ENCODE data around the gene MED26. TPM values are rescaled to one million over a fixed set of nuclear protein-coding genes. Genes with fewer than 3 reads are reported as not detected.
"Not testable (repeated sequence)": the region's sequence is repeated elsewhere in the genome, so short reads cannot be mapped to it uniquely, and the experiment has no call there.

MED26 gene
- total RNA-seq, 2 donors from 2014 or later: 19.3 to 23.6 TPM

DNA sequence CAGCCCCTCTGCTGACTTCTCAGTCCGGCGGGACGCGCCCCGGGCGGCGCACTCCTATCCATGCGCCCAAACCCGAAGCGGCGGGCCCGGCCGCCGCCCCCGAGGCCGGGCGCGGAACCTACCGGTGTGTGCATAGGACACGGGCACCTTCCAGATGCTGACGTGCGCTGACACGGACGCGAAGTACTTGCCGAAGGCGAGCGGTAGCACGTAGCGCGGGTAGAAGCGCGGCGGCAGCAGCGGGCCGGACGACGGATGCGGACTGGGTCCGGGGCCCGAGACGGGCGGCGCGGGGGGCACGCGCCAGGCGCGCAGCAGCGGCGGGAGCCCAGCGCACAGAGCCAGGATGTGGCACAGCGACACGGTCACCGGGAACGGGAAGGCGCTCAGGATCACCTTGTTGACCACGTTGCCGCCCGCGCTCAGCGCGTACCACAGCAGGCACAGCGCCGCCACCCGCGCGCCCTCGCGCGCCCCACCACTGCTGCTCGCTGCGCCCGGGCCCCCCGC lies 56.1 kb downstream of the MED26 start:
- H3K36me3 Mint-ChIP-seq (ENCODE audit: low read depth): peaks cover 93% of the 10 kb centered on the region

DNA sequence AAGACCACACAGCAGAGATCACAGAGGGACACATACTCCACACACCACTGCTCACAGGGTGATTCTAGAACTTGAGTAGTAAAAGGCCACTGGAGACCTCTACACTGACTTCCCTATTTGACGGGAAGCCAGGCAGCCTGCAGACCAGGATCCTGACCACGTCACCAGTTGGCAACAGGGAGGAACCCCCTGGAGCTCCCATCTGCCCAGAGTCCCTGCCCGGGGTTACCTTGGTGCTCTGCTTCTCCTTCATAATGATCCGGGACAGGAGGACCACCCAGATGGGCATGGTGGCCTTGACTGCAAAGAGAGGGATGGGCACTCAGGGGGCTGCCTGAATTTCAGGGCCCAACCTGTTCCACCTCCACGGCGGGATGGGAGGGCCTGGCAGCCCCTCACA lies 56.7 kb downstream of the MED26 start:
- no peak for ATAC-seq (replicated peaks)
- peak overlapping the region; percentile 82 for H3K27ac Mint-ChIP-seq
- peak overlapping the region; percentile 99 for H3K4me3 Mint-ChIP-seq
- no peaks in the 10 kb centered on the region for H3K9me3 Mint-ChIP-seq
- no peaks in the 10 kb centered on the region for H3K27me3 Mint-ChIP-seq
- H3K4me1 Mint-ChIP-seq: peaks cover 20% of the 10 kb centered on the region
- H3K36me3 Mint-ChIP-seq (ENCODE audit: low read depth): peaks cover 95% of the 10 kb centered on the region

More for the DNA sequence above, 56.1 kb downstream of the MED26 start:
- Mint-ChIP-seq H3K4me1 (peaks cover 14% of the 10 kb centered on the region), H3K9me3 (no peaks in the 10 kb centered on the region), H3K27ac (peak overlapping the region; percentile 97), H3K27me3 (no peaks in the 10 kb centered on the region), H3K4me3 (peak overlapping the region; percentile 99)
- ATAC-seq (replicated peaks): peak; percentile 43

DNA sequence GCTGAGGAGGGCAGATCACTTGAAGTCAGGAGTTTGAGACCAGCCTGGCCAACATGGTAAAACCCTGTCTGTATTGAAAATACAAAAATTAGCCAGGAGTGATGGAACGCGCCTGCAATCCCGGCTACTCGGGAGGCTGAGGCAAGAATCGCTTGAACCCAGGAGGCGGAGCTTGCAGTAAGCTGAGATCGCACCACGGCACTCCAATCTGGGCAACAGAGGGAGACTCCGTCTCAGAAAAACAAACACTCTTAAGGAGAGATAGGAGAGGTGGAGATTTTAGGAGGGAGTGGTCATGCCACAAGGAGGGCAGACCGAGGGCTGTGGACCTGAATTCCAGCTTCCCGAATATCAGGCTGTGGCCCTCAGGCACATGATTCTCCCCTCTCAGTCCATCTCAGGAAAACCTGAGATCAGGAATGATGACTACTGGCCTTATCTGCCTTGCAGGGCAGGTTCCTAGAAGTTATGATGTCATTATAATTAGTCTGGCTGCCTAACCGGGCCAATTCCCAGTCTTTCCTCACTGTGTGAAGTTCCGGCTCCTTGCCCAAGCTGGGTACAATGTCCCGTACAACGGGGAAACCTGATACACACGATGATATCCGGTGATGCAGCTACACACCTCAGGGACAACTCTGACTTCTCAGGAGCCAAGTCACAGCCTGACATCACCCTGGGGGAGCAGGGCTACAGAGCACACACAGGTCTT lies 58.2 kb downstream of the MED26 start:
- H3K4me1 Mint-ChIP-seq: peaks cover 15% of the 10 kb centered on the region
- H3K36me3 Mint-ChIP-seq (ENCODE audit: low read depth): peaks cover 95% of the 10 kb centered on the region
- no peak for ATAC-seq (replicated peaks)
- H3K4me3 Mint-ChIP-seq: peak overlapping the region; percentile 99
- H3K9me3 Mint-ChIP-seq: no peaks in the 10 kb centered on the region
- peak overlapping the region; percentile 59 for H3K27ac Mint-ChIP-seq
- H3K27me3 Mint-ChIP-seq: no peaks in the 10 kb centered on the region

- Mint-ChIP-seq H3K36me3 (ENCODE audit: low read depth) (peaks cover 100% of the 10 kb centered on the region), H3K4me3 (peak overlapping the region; percentile 78)
These were observed 61.3 kb downstream of the MED26 start for GRCh38 chr19:16566702-16567101.

DNA sequence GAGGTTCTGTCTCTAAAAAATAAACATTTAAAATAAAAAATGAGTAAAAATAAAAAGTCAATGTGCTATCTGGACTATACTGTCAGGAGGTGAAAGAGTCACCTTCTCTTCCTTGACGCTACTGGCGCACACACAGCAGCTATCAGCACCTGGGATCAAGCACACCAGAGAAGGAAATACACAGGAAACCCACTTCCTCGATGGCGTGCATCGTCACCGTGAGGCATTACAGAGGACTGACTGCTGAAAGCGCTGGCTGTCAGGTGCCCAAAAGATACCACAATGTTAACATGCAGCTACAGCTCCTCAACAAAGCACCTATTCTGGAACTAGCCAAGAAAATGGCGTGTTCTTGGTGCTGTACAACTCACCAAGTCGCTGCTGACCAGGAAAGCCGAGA lies 61.8 kb downstream of the MED26 start:
- Mint-ChIP-seq H3K9me3 (no peaks in the 10 kb centered on the region), H3K27me3 (no peaks in the 10 kb centered on the region), H3K36me3 (ENCODE audit: low read depth) (peaks cover 100% of the 10 kb centered on the region), H3K27ac (peak overlapping the region; percentile 87), H3K4me1 (peaks cover 13% of the 10 kb centered on the region), H3K4me3 (peak overlapping the region; percentile 78)
- peak; percentile 98 for ATAC-seq (replicated peaks)

More at GRCh38 chr19:16566702-16567101, 61.3 kb downstream of the MED26 start:
- Mint-ChIP-seq H3K9me3 (no peaks in the 10 kb centered on the region), H3K27me3 (no peaks in the 10 kb centered on the region), H3K27ac (peak overlapping the region; percentile 87), H3K4me1 (peaks cover 13% of the 10 kb centered on the region)
- no peak for ATAC-seq (replicated peaks)

GRCh38 chr19:16564842-16565241 lies 63.2 kb downstream of the MED26 start:
- H3K36me3 Mint-ChIP-seq (ENCODE audit: low read depth): peaks cover 97% of the 10 kb centered on the region
- no peak overlapping the region for H3K27ac Mint-ChIP-seq
- no peaks in the 10 kb centered on the region for H3K27me3 Mint-ChIP-seq
- no peaks in the 10 kb centered on the region for H3K9me3 Mint-ChIP-seq
- H3K4me1 Mint-ChIP-seq: peaks cover 13% of the 10 kb centered on the region
- no peak overlapping the region for H3K4me3 Mint-ChIP-seq
- ATAC-seq (replicated peaks): no peak

- H3K27ac Mint-ChIP-seq: no peak overlapping the region
- H3K36me3 Mint-ChIP-seq (ENCODE audit: low read depth): peaks cover 97% of the 10 kb centered on the region
These were observed 65.4 kb downstream of the MED26 start for GRCh38 chr19:16562608-16563025.

DNA sequence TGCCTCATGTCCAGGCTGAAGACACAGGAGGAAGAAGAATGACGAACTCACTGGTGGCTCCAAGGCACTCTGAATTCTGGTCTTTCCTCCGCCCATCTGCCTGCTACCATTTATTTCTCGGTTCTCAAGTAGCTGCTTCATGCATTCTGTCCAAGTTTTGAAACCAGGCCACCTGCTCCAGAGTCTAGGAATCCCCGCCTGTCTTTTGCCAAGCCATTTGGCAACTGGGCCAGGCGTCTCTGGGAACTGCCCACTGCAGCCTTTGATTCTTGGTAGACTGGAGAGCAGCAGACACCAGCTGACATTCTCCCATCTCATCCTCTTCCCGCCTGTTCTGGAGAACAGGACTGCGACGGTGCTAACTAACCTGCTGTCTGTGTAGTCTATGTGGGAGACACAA lies 66.6 kb downstream of the MED26 start:
- Mint-ChIP-seq H3K27ac (no peak overlapping the region), H3K36me3 (ENCODE audit: low read depth) (peaks cover 97% of the 10 kb centered on the region), H3K9me3 (no peaks in the 10 kb centered on the region), H3K4me3 (no peak overlapping the region), H3K27me3 (no peaks in the 10 kb centered on the region), H3K4me1 (peaks cover 11% of the 10 kb centered on the region)
- no peak for ATAC-seq (replicated peaks)

More at GRCh38 chr19:16562608-16563025, 65.4 kb downstream of the MED26 start:
- no peak for ATAC-seq (replicated peaks)
- Mint-ChIP-seq H3K4me1 (peaks cover 17% of the 10 kb centered on the region), H3K9me3 (no peaks in the 10 kb centered on the region), H3K4me3 (no peak overlapping the region), H3K27me3 (no peaks in the 10 kb centered on the region)

DNA sequence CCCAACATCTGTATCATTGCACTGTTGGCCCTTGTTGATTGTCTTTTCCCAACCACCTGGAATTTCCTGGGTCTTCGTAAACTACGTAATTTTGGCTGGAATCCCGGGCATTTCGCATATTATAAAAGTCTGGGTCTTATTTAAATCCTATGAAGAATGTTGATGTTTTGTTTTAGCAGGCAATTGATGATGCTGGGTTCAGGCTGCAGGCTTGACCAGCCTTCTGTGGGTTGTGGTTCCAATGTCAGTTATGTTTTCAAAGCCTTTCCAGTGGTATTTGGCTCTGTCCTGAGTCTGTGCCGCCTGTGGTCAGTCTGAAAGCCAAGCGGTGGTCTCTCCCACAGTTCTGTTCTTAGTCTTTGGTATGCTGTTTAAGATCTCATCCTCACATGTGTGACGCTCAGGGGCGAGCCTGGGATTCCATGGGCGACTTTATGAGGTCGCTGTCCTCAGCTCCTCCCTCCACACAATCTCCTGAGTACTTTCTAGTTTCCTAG lies 68.2 kb downstream of the MED26 start:
- no peak overlapping the region for H3K4me3 Mint-ChIP-seq
- no peak for ATAC-seq (replicated peaks)
- no peaks in the 10 kb centered on the region for H3K27me3 Mint-ChIP-seq
- no peaks in the 10 kb centered on the region for H3K9me3 Mint-ChIP-seq
- H3K36me3 Mint-ChIP-seq (ENCODE audit: low read depth): peaks cover 97% of the 10 kb centered on the region
- H3K4me1 Mint-ChIP-seq: peaks cover 7% of the 10 kb centered on the region
- no peak overlapping the region for H3K27ac Mint-ChIP-seq

GRCh38 chr19:16554776-16555175 lies 73.2 kb downstream of the MED26 start:
- Mint-ChIP-seq H3K27ac (no peak overlapping the region), H3K4me3 (no peak overlapping the region), H3K36me3 (ENCODE audit: low read depth) (peaks cover 99% of the 10 kb centered on the region), H3K27me3 (no peaks in the 10 kb centered on the region), H3K4me1 (peaks cover 9% of the 10 kb centered on the region), H3K9me3 (no peaks in the 10 kb centered on the region)
- ATAC-seq (replicated peaks): no peak

GRCh38 chr19:16551902-16552301 lies 76.1 kb downstream of the MED26 start:
- Mint-ChIP-seq H3K36me3 (ENCODE audit: low read depth) (peaks cover 79% of the 10 kb centered on the region), H3K4me1 (peaks cover 12% of the 10 kb centered on the region)
- not testable (repeated sequence) for H3K27ac Mint-ChIP-seq; H3K27me3 Mint-ChIP-seq; H3K9me3 Mint-ChIP-seq; H3K4me3 Mint-ChIP-seq; ATAC-seq (replicated peaks)

DNA sequence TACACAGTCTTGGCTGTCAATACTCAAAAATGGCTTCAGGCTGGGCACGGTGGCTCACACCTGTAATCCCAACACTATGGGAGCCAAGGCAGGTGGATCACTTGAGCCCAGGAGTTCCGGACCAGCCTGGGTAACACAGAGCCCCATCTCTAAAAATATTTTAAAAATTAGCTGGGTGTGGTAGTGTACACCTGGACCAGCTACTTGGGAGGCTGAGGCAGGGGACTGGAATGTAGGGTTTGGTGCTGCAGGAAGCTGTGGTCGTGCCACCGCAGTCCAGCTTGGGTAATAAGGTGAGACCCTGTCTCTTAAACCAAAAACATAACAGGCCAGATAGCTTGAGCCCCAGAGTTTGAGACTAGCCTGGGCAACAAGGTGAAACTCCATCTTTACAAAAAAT lies 79.0 kb downstream of the MED26 start:
- Mint-ChIP-seq H3K4me1 (peaks cover 12% of the 10 kb centered on the region), H3K27me3 (no peaks in the 10 kb centered on the region), H3K36me3 (ENCODE audit: low read depth) (peaks cover 59% of the 10 kb centered on the region), H3K9me3 (no peaks in the 10 kb centered on the region), H3K4me3 (no peak overlapping the region), H3K27ac (no peak overlapping the region)
- ATAC-seq (replicated peaks): no peak

GRCh38 chr19:16544473-16545231 lies 83.4 kb downstream of the MED26 start:
- Mint-ChIP-seq H3K27ac (peak overlapping the region; percentile 3), H3K9me3 (no peaks in the 10 kb centered on the region), H3K4me1 (peaks cover 18% of the 10 kb centered on the region), H3K36me3 (ENCODE audit: low read depth) (peaks cover 45% of the 10 kb centered on the region), H3K27me3 (no peaks in the 10 kb centered on the region), H3K4me3 (peak overlapping the region; percentile 98)
- ATAC-seq (replicated peaks): no peak

DNA sequence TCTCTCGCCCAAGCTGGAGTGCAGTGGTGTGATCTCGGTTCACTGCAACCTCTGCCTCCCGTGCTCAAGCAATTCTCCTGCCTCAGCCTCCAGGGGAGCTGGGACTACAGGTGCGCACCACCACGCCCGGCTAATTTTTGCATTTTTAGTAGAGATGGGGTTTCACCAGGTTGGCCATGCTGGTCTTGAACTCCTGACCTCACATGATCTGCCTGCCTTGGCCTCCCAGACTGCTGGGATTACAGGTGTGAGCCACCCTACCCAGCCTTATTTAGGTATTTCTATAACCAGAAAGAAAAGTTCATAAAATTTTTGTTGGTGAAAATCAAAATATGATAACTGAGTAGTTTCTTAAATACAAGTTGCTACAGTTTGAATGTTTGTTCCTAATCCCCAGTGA lies 84.3 kb downstream of the MED26 start:
- Mint-ChIP-seq H3K4me3 (peak overlapping the region; percentile 98), H3K27ac (peak overlapping the region; percentile 97), H3K4me1 (peaks cover 23% of the 10 kb centered on the region), H3K36me3 (ENCODE audit: low read depth) (peaks cover 46% of the 10 kb centered on the region)
- not testable (repeated sequence) for H3K9me3 Mint-ChIP-seq; ATAC-seq (replicated peaks); H3K27me3 Mint-ChIP-seq
